ENCODE measurements around the gene ZNF276. TPM values are rescaled to one million over a fixed set of nuclear protein-coding genes. Genes with fewer than 3 reads are reported as not detected.
A peak's percentile ranks its signal among the peaks of the same experiment; 100 is the strongest.

ZNF276 gene
- total RNA-seq, 1 experiment from 2014 or later: 18.6 TPM

DNA sequence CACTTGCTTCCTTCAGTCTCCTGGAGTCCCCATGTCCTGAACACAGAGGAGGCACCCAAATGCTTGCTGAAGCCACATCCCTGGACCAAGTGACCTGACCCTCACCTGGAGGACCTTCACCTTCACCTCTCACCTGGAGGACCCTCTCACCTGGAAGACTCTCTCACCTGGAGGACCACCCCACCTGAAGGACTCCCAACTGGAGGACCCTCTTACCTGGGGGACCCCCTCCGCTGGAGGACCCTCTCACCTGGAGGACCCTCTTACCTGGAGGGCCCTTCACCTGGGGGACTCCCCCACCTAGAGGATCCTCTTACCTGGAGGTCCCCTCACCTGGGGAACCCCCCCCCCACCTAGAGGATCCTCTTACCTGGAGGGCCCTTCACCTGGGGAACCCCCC lies 35.4 kb upstream of the ZNF276 start:
- H3K4me1 ChIP-seq (ENCODE audit: insufficient read depth, low read length): no peaks in the 10 kb centered on the region
- peaks cover 8% of the 10 kb centered on the region for H3K23me2 ChIP-seq (ENCODE audit: insufficient read length, low read depth, low read length, poor library complexity, severe bottlenecking)
- H2AK5ac ChIP-seq (ENCODE audit: insufficient read length, low read length): no peak overlapping the region
- Mint-ChIP-seq H3K4me1 (peaks cover 6 to 7% of the 10 kb centered on the region in 2 experiments), H3K9me3 (peaks cover 46 to 50% of the 10 kb centered on the region in 2 experiments), H3K27ac (no peak overlapping the region), H3K27me3 (ENCODE audit: low read depth) (peaks cover 3% of the 10 kb centered on the region), H3K4me3 (peak overlapping the region in 1 of 2 experiments; percentile 62; a peak in 3 of 5 replicates), H3K36me3 (ENCODE audit: insufficient read depth in 1 of 3, low read depth in 3 of 3) (peaks cover 63 to 78% (median 64%) of the 10 kb centered on the region in 3 experiments)
- no peak overlapping the region for H3K56ac ChIP-seq (ENCODE audit: insufficient read length, low read depth, low read length)
- no peaks in the 10 kb centered on the region for H3K79me1 ChIP-seq (ENCODE audit: insufficient read depth, low read depth, low read length, poor library complexity, severe bottlenecking)
- H2BK12ac ChIP-seq (ENCODE audit: insufficient read length, low read depth, low read length): no peak overlapping the region
- TF ChIP-seq, protein P1, sequence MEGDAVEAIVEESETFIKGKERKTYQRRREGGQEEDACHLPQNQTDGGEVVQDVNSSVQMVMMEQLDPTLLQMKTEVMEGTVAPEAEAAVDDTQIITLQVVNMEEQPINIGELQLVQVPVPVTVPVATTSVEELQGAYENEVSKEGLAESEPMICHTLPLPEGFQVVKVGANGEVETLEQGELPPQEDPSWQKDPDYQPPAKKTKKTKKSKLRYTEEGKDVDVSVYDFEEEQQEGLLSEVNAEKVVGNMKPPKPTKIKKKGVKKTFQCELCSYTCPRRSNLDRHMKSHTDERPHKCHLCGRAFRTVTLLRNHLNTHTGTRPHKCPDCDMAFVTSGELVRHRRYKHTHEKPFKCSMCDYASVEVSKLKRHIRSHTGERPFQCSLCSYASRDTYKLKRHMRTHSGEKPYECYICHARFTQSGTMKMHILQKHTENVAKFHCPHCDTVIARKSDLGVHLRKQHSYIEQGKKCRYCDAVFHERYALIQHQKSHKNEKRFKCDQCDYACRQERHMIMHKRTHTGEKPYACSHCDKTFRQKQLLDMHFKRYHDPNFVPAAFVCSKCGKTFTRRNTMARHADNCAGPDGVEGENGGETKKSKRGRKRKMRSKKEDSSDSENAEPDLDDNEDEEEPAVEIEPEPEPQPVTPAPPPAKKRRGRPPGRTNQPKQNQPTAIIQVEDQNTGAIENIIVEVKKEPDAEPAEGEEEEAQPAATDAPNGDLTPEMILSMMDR (conservative IDR thresholded peaks at IDR 0.05): no peak
- peaks cover 27% of the 10 kb centered on the region for H3K9me3 ChIP-seq (ENCODE audit: control insufficient read depth, low read depth, low read length)
- no peak overlapping the region for H4K8ac ChIP-seq (replicated peaks; ENCODE audit: insufficient read length, low read depth, low read length)
- H3K23ac ChIP-seq (ENCODE audit: insufficient read length, low read depth, low read length): no peak overlapping the region
- H3T11ph ChIP-seq (ENCODE audit: low read length): no peak overlapping the region
- no peak overlapping the region for H3K14ac ChIP-seq (ENCODE audit: insufficient read depth, low read length)
- no peaks in the 10 kb centered on the region for H3K27me3 ChIP-seq (ENCODE audit: insufficient read depth, low read length)
- H2BK20ac ChIP-seq (ENCODE audit: low read depth, low read length, poor library complexity, severe bottlenecking): no peak overlapping the region
- H3K9ac ChIP-seq (ENCODE audit: extremely low read depth, insufficient read length, low read length): no peak overlapping the region
- no peak overlapping the region for H2BK120ac ChIP-seq (ENCODE audit: low read depth, low read length, poor library complexity, severe bottlenecking)
- no peak overlapping the region for H2BK15ac ChIP-seq (ENCODE audit: low read depth, low read length)
- DNase-seq: no peak
- H2AFZ ChIP-seq (ENCODE audit: low read length): no peak overlapping the region
- H4K5ac ChIP-seq (ENCODE audit: insufficient read length, low read depth, low read length): no peak overlapping the region
- H3K27ac ChIP-seq (ENCODE audit: insufficient read length, low read depth, low read length): no peak overlapping the region
- no peak overlapping the region for H4K91ac ChIP-seq (ENCODE audit: insufficient read length, low read depth, low read length)
- WGBS (ENCODE audit: extremely low coverage, insufficient read length, low lambda C conversion rate): no CpG with 5 or more reads among the region's 1 CpG
- no peaks in the 10 kb centered on the region for H3K79me2 ChIP-seq (ENCODE audit: insufficient read depth, low read length)
- no peaks in the 10 kb centered on the region for H4K20me1 ChIP-seq (ENCODE audit: control insufficient read depth, insufficient read depth, insufficient read length)
- H3K4me2 ChIP-seq (ENCODE audit: insufficient read depth, insufficient read length, low read length): no peak overlapping the region
- no peak overlapping the region for H3K4ac ChIP-seq (ENCODE audit: low read depth, low read length)
- H2BK5ac ChIP-seq (ENCODE audit: insufficient read length, low read length): no peak overlapping the region
- H3K18ac ChIP-seq (ENCODE audit: insufficient read length, low read depth, low read length): no peak overlapping the region

Data from H9 (cell line).